Heart right ventricle (tissue), 16 donors: ENCODE results near the gene CKMT2. TPM values are rescaled to one million over a fixed set of nuclear protein-coding genes. Genes with fewer than 3 reads are reported as not detected.

Source experiments
- ATAC-seq, 8 donors: fragments of 200-7000 bp; cut with Tn5 transposase; one replicate each; pipeline ENCODE4 v1.9.1; 2020; ENCODE audit warnings: mild to moderate bottlenecking in 8 of 8, moderate library complexity in 8 of 8, moderate number of reproducible peaks in 1 of 8
- DNase-seq, 2 donors: peaks; one replicate each; pipeline ENCODE4 v3.0.0-alpha.2; 2020
- H3K27ac ChIP-seq, 10 donors: fragments of 200-600 bp; sonication (generic) in 2 of 10; one replicate each; pipeline versions ENCODE4 v1.5.0 to v1.8.0; 2020 to 2022; ENCODE audit warnings: mild to moderate bottlenecking in 3 of 10
- H3K27me3 ChIP-seq, 7 donors: fragments of 200-600 bp; one replicate each; pipeline ENCODE4 v1.8.0; 2021 to 2022; ENCODE audit warnings: mild to moderate bottlenecking in 2 of 7
- H3K36me3 ChIP-seq, 9 donors: fragments of 200-600 bp; sonication (generic) in 1 of 9; one replicate each; pipeline versions ENCODE4 v1.5.0 to v1.8.0; 2020 to 2022; ENCODE audit warnings: mild to moderate bottlenecking in 2 of 9
- H3K4me1 ChIP-seq, 9 donors: fragments of 200-600 bp; sonication (generic) in 1 of 9; one replicate each; pipeline versions ENCODE4 v1.5.0 to v1.8.0; 2020 to 2022; ENCODE audit warnings: mild to moderate bottlenecking in 4 of 9
- H3K4me3 ChIP-seq, 10 donors: fragments of 200-600 bp; sonication (generic) in 2 of 10; one replicate each; pipeline versions ENCODE4 v1.5.0 to v1.8.0; 2020 to 2022; ENCODE audit warnings: mild to moderate bottlenecking in 7 of 10, moderate library complexity in 2 of 10
- H3K9me3 ChIP-seq, 11 donors: fragments of 200-600 bp in 10 of 11; sonication (generic) in 2 of 11; one replicate each; pipeline versions ENCODE4 v1.5.0 to v1.8.0; 2013 to 2022; ENCODE audit warnings: mild to moderate bottlenecking in 2 of 11, control low read depth in 1 of 11, moderate library complexity in 1 of 11
- CTCF ChIP-seq, 9 donors: fragments of 200-600 bp; sonication (generic) in 2 of 9; IDR thresholded peaks; one replicate each; pipeline versions ENCODE4 v1.5.0 to v1.8.0; 2021 to 2022; ENCODE audit warnings: antibody characterized with exemption in 9 of 9, mild to moderate bottlenecking in 5 of 9, moderate library complexity in 1 of 9
- WGBS, 2 donors: extraction: QIAGEN DNeasy Blood & Tissue Kit; methylation state at CpG; one replicate each; pipeline ENCODE4 v1.1.7; 2013; ENCODE audit warnings: inconsistent platforms in 1 of 2; 5-methylcytosine and 5-hydroxymethylcytosine counted together
- intact Hi-C, 10 donors: fragments of 100-400 bp; cut with DNase I; formaldehyde crosslinking; loops; one replicate each; pipeline versions ENCODE4 v1.11.1 to v1.14.2; 2022
- polyA plus RNA-seq, 2 donors: library from polyadenylated mRNA; stranded (reverse); fragments of 200-250 nt; gene quantifications; one replicate each; pipeline ENCODE4 v1.2.3, GENCODE V29; 2013
- total RNA-seq, 10 donors: library from RNA; stranded (reverse); fragmentation: NEBNext Ultra II Directional in 3 of 10; extraction: Animal tissue kit (Norgen Biotek cat#: 25700) in 3 of 10; gene quantifications; one replicate each; pipeline versions ENCODE4 v1.2.1 to v1.2.4, GENCODE V29; 2021 to 2023
- donor health status: Arrhythmogenic right ventricular cardiomyopathy.
- donor health status: ischemic (EF 13 %, LVEDD 7.1; RV severe dilation, severe dysfunction).
- donor health status: healthy with polysubstance abuse.
- donor health status: DM: no; HTN: yes; CAD: no.
- donor health status: DM: no; HTN: no; CAD: no.
- donor health status: ischemic (EF 25% LVEDD 6.9; RV normal size, moderate dysfunction).
- donor health status: ischemic (EF 25% LVEDD 5.7; RV mildly dilated, moderate dysfunction).
- donor health status: healthy.
- donor health status: DM: yes; HTN: yes; CAD: no.
- donor health status: Ischemic cardiomyopathy.
- donor health status: ischemic (EF 35%, LVEDD 5.7; RV mildly dilated, moderate dysfunction).
- donor health status: nonischemic (EF 11% LVEDD 7.7; RV severe dilation, severe dysfunction).
- donor health status: DM: yes; HTN: yes; CAD: no.
- donor health status: PGD.
- donor health status: ischemic (EF 29% LVEDD 5.4; RV normal size, mild dysfunction).
- donor health status: nonischemic (EF 23%, LVEDD 6.1; RV moderate dilation, normal function).

The CKMT2 gene
- total and polyA plus RNA-seq, 12 donors, result 1,088 to 2,236 (median 1,671) TPM

GRCh38 chr5:81315830-81316229 is 82.7 kb downstream of the CKMT2 start:
- Histone ChIP-seq H3K4me1 (no peaks in the 10 kb centered on the region), H3K27ac (no peak overlapping the region), H3K4me3 (no peak overlapping the region), H3K27me3 (no peaks in the 10 kb centered on the region), H3K9me3 (no peaks in the 10 kb centered on the region), H3K36me3 (peaks cover 0 to 42% (median 18%) of the 10 kb centered on the region in 9 donors)
- intact Hi-C loops, result no loop called here
- DNase-seq (no peak), ATAC-seq (no peak)
- WGBS, 2 donors, result 91 to 94% methylated on average over 4 of the region's 4 CpGs
- TF ChIP-seq CTCF (IDR thresholded peaks at IDR 0.05), result no peak

Other genes starting within 250 kb of the CKMT2 start
- 10 to 100 TPM in 8 of 10 donors, 1 to 10 TPM in 2; 8.5 to 19.3 (median 11.0) TPM for gene ZCCHC9, start 68.3 kb downstream of the CKMT2 start, total RNA-seq
- 10 to 100 TPM; 11.6 to 25.7 TPM for gene ZCCHC9, start 68.3 kb downstream of the CKMT2 start, polyA plus RNA-seq
- not detected for gene ACOT12, start 160.8 kb downstream of the CKMT2 start, total RNA-seq
- gene ACOT12, start 160.8 kb downstream of the CKMT2 start, polyA plus RNA-seq, result under 1 TPM in 1 of 2 donors, not detected in 1; 0.15 TPM